HG03139 (cell line): ENCODE measurements around the gene APBA1.
"Not testable (repeated sequence)": the region's sequence is repeated elsewhere in the genome, so short reads cannot be mapped to it uniquely, and the experiment has no call there.

Source experiments
- ATAC-seq: cut with Tn5 transposase; IDR thresholded peaks from one replicate; pipeline ENCODE4 v1.9.1; 2021; ENCODE audit not compliant: unreplicated experiment

Gene APBA1

DNA sequence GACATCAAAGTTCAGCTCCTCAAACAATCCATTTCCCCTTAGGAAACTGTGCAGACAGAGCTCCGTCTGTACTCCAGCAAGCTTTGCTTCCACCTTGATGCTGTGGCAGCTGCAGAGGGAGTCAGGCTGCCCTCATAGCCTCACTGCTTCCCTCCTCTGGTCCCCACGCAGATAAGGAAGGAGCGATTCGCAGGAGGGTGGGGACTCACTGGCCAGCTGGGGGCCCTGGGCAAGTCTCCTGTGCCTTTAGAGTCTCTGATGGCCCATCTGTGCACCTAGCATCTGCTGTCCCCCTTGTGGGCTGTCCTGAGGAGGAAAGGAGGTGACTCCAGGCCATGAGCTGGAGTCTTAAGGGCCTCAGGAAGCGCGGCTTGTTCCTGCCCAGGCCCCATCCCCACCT lies 225.7 kb downstream of the APBA1 start:
- no peak for ATAC-seq

GRCh38 chr9:69445251-69445650 lies 226.9 kb downstream of the APBA1 start:
- no peak for ATAC-seq

GRCh38 chr9:69444791-69445190 lies 227.4 kb downstream of the APBA1 start:
- no peak for ATAC-seq

DNA sequence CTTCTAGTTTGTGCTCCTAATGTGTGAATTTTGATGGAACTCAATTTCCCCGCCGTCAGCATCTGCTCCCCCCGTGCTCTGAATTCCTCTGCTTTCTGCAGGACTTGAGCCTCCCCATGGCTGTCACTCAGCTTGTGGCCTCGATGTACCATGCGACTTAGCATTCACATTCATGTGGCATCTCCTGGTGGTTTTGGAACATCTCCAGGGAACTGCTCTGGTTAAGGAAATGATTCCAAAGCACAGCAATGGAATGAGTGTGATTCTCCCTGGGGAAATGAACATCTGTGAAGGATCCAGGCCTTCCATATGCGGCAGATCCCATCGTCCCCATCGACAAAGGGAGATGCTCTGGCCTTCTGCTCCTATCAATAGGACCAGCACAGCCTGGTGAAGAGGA lies 228.2 kb downstream of the APBA1 start:
- ATAC-seq, result no peak

GRCh38 chr9:69443178-69443577 lies 229.0 kb downstream of the APBA1 start:
- no peak for ATAC-seq

DNA sequence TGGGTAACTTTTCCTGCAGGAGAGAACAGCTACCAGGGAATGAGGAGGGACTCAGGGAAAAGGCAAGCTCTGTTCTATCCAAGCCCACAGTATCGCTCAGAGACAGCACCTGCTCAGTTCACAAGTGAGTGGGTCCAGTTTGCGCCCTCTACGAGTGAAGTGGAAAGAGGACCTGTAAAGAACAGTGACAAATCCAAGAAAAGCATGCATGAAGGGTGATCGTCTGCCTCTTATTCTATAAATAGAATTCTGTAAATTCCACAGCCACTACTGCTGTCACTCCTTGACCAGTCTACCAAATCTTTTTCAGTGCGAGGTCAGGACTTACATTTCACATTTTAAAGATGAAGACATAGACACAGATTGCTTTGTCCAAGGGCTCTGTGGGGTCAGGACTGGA lies 229.7 kb downstream of the APBA1 start:
- no peak for ATAC-seq

DNA sequence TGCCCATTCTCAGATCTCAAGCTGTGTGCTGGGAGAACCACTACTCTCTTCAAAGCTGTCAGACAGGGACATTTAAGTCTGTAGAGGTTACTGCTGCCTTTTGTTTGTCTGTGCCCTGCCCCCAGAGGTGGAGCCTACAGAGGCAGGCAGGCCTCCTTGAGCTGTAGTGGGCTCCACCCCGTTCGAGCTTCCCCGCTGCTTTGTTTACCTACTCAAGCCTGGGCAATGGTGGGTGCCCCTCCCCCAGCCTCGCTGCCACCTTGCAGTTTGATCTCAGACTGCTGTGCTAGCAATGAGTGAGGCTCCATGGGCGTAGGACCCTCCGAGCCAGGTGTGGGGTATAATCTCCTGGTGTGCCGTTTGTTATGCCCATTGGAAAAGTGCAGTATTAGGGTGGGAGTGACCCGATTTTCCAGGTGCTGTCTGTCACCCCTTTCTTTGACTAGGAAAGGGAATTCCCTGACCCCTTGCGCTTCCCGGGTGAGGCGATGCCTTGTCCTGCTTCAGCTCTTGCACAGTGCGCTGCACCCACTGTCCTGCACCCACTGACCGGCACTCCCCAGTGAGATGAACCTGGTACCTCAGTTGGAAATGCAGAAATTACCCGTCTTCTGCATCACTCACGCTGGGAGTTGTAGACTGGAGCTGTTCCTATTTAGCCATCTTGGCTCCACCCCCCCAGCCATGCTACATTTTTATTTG lies 231.8 kb downstream of the APBA1 start:
- ATAC-seq, result not testable (repeated sequence)

GRCh38 chr9:69439654-69440053 lies 232.5 kb downstream of the APBA1 start:
- not testable (repeated sequence) for ATAC-seq

DNA sequence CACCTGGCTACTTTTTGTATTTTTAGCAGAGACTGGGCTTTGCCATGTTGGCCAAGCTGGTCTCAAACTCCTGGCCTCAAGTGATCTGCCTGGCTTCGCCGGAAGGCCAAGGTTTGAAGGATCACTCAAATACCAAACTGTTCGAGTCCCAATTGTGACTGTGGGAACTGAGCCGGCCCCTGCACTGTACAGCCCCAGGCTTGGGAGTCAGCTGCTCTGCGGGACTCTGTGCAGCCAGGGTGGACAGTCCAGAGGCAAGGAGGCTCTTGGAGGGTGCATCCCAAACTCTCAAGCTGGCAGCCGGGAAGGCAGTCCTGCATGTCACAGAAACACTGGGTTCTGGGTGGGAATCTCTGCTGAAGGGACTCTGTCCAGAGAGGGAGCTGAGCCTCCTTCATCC lies 238.2 kb downstream of the APBA1 start:
- ATAC-seq, result no peak

DNA sequence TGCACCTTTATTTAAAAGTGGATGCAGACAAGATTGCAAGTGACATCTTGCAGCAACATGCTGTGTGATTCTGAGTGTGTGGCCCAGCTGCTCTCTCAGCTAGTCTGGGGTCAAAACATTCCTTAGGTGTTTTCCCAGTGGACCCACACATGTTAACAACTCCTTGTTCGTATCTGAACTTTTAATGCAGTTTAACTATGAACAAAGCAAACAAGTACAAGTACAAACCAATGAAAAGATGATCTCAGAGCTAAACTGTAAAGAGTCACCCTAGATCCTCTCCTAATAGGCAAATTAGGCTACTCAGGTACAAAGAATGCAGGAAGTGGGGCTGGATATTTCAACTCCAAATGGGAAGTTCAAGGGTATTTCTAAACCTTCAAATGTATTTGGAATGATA lies 238.8 kb downstream of the APBA1 start:
- no peak for ATAC-seq

DNA sequence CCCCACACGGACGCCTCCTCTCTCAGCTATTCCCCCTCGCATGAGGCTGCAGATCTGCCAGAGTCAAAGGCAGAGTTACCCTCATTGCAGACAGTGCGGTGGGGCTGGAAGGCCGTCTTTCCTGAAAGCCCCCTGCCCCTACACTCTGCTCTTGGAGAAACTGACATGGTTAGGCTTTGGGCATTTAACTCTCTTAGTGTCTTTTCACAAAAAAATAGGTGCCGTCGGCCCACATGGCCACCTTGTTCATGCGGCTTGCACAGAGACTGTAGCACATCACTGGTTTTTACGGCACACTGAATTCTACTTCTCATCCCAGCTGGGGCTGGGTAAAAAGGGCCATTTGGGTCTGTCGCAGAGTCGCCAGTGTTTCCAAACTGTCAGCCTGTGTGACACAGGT lies 239.5 kb downstream of the APBA1 start:
- no peak for ATAC-seq

GRCh38 chr9:69431777-69432176 lies 240.4 kb downstream of the APBA1 start:
- no peak for ATAC-seq

DNA sequence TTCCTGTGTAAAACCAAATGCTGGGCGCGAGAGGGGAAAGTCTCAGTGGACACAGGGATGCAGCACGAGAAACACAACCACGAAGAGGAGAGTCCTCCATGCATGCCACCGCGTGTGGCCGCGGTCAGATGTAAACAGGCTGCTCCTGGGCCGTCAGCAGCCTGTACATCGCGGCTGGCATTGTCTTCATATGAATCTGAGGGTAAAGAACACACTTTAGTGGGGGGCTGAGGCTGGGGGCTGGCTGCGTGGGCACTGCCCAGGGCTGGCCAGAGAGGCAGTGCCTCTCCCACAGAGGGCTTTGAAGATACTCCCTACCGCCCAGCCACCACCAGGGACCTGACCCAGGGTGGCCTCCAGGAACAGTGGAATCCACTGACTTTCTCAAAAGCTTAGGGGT lies 241.0 kb downstream of the APBA1 start:
- ATAC-seq, result no peak

DNA sequence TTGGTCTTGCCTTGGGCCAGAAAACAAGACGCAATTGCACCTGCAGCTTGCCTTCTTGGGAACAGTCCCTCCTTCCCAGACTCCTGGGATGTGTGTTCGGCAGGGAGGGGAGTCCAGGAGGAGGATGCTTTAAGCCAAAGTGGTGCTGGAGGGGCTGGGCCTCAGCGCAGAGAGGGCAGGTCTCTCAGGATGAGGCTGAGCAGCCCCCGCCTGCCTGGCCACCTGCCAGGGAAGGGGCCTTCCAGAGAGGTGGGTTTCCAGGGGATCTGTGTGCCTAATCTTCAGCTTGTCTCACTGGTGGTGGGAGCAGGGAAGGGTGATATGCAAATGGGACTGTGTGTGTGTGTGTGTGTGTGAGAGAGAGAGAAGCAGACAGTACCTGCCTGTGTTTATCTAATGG lies 242.0 kb downstream of the APBA1 start:
- ATAC-seq, result no peak

- no peak for ATAC-seq
Measured at GRCh38 chr9:69429281-69429680, 242.9 kb downstream of the APBA1 start.

DNA sequence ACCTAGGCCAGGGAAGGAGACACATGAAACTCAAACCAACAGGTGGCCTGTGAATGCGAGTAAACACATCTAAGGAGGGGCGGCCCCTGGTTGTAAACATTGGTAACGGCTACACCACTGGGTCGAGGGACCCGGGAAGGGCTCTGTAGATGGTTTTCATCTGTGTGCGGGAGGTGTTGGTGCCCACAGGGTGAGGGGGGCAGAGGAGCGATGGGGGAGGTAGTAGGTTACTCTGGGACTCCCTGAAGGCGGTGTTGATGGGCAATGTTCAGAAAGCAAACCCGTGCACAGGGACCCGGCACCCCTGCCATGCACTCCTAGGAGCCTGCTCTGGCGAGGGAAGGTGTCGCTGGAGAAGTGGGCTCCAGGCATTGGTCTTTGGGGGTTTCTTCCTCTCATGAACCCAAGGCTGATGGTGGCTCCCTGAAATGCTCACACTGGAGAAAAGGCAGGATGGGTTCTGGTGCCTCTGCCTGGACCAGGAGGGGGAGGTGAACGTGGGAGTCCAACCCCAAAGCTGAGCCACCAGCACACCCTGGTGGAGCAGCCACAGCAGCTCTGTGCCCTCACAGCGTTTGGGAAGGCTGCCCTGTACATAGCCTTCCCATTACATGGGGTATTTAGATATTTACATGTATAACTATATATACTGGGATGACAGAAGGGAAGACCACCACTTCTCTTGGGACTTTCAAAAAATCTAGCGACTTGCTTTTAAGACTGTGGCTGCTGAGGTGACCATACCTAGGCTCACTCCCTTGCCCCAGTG lies 244.0 kb downstream of the APBA1 start:
- ATAC-seq, result no peak

GRCh38 chr9:69427286-69427685 lies 244.9 kb downstream of the APBA1 start:
- no peak for ATAC-seq

DNA sequence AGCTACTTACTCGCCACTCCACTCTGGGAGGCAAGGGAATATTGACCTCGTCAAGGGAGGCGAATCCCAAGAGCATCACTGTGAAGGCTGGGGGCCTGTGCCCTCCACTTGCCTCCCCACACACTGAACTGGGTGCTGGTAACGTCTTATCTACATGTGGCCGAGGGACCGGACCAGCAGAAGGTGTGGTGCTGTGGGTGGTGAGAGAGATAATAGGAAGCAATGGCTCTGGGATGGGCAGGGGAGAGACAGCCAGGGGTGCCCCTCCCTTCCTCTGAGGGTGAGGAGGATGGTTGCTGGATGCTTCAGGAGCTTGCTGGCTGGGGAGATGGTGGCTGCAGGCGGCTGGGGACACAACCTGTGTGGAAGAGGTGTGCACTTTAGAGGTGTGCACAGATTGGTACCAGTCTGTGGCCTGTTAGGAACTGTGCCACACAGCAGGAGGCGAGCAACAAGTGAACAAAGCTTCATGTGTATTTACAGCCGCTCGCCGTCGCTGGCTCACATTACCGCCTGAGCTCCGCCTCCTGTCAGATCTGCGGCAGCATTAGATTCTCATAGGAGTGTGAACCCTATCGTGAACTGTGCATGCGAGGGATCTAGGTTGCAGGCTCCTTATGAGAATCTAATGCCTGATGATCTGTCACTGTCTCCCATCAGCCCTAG lies 246.9 kb downstream of the APBA1 start:
- ATAC-seq, result no peak

DNA sequence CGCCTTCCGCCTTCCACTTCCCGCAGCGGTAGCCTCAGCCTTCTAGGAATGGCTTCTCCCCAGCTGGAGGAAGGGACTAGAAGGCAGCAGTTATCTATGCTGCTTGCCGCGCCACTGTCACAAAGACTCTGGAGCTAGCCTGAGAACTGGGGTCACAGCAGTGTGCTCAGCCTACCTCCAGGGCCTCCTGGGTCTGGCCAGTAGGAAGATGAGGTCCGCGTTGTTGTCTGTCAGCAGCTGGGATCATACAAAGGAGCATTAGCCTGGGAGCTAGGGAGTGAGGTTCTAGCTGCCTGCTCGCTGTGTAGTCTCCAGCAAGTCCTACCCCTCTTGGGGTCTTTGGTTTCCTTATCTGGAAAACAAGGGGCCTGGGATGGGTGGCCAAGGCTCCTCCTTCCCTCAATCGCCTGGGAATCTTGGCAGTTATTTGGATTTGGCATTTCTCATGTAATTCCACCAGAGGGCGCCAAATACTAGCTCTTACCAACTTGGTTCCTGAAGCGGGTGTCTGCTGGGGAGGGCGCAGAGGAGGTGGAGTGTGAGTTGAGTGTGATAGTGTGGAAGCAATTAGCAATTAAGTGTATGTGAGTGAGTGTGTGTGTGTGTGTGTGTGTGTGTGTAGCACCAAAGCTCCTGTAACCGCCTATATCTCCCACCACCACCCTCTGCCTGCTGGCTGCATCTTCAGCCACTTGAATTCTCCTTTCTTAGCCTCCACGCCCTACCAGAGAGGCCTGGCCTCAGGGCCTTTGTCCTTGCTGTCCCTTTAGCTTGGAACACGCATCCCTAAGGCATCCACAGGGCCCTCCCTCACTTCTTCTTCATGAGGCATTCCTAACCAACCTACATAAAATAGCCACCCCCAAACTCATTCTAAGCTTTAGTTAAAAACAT lies 250.0 kb downstream of the APBA1 start:
- no peak for ATAC-seq

GRCh38 chr9:69420611-69421270 lies 251.4 kb downstream of the APBA1 start:
- no peak for ATAC-seq

- ATAC-seq, result no peak
Measured at GRCh38 chr9:69412741-69413150, 259.4 kb downstream of the APBA1 start.
